ENCODE results near the gene BRD1.
"Not testable (repeated sequence)": the region's sequence is repeated elsewhere in the genome, so short reads cannot be mapped to it uniquely, and the experiment has no call there.

The BRD1 gene

GRCh38 chr22:49825944-49826602 lies 1.6 kb downstream of the BRD1 start:
- DNase-seq: no peak

- DNase-seq: no peak
Observed at GRCh38 chr22:49825436-49825835, 2.2 kb downstream of the BRD1 start.

- no peak for DNase-seq
Observed at GRCh38 chr22:49824936-49825335, 2.7 kb downstream of the BRD1 start.

- DNase-seq: no peak
Observed at GRCh38 chr22:49824185-49824925, 3.3 kb downstream of the BRD1 start.

- DNase-seq: no peak
Observed at GRCh38 chr22:49823289-49824045, 4.2 kb downstream of the BRD1 start.

GRCh38 chr22:49821741-49822140 lies 5.9 kb downstream of the BRD1 start:
- DNase-seq: not testable (repeated sequence)

- no peak for DNase-seq
Observed at GRCh38 chr22:49820984-49821383, 6.7 kb downstream of the BRD1 start.

- DNase-seq: no peak
Observed at GRCh38 chr22:49817359-49817758, 10.3 kb downstream of the BRD1 start.

- no peak for DNase-seq
Observed at GRCh38 chr22:49815641-49816091, 12.0 kb downstream of the BRD1 start.

- no peak for DNase-seq
Observed at GRCh38 chr22:49814856-49815255, 12.8 kb downstream of the BRD1 start.

- DNase-seq: no peak
Observed at GRCh38 chr22:49814164-49814686, 13.4 kb downstream of the BRD1 start.

GRCh38 chr22:49812838-49813237 lies 14.8 kb downstream of the BRD1 start:
- DNase-seq: no peak

- no peak for DNase-seq
Observed at GRCh38 chr22:49811020-49811791, 16.5 kb downstream of the BRD1 start.

GRCh38 chr22:49810363-49811019 lies 17.2 kb downstream of the BRD1 start:
- DNase-seq: no peak

GRCh38 chr22:49807780-49808708 lies 19.6 kb downstream of the BRD1 start:
- DNase-seq: no peak

GRCh38 chr22:49807129-49807528 lies 20.5 kb downstream of the BRD1 start:
- DNase-seq: no peak

GRCh38 chr22:49803737-49804375 lies 23.8 kb downstream of the BRD1 start:
- no peak for DNase-seq

- no peak for DNase-seq
Observed at GRCh38 chr22:49803134-49803533, 24.5 kb downstream of the BRD1 start.

GRCh38 chr22:49801391-49802060 lies 26.1 kb downstream of the BRD1 start:
- DNase-seq: no peak
